ENCODE data around the gene CDK18. TPM values are rescaled to one million over a fixed set of nuclear protein-coding genes. Genes with fewer than 3 reads are reported as not detected.

CDK18 gene
- total and polyA plus RNA-seq, 9 of the 15 experiments (the other 6 are each of a cell fraction or from before 2014, with no cell fraction given): 0.05 to 0.69 (median 0.17) TPM; not detected in 2

DNA sequence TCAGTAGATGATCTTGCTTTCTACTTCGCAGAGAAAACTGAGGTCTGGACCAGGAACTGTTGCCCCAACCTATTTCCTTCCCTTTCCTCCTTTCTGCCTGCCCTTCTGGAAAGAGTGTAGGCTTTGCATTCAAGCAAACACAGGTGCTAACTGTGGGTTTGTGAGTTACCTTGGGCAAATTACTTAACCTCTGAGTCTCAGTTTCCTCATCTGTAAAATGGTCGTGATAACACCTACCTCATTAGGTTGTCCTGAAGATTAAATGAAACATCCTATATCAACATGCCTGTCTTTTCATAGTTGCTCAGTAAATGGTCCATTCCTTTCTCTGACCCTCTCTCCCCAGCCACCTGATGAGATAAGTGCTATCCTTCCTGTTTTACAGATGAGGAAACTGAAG, 39.1 kb upstream of the CDK18 start (continued):
- TF ChIP-seq, protein P1, sequence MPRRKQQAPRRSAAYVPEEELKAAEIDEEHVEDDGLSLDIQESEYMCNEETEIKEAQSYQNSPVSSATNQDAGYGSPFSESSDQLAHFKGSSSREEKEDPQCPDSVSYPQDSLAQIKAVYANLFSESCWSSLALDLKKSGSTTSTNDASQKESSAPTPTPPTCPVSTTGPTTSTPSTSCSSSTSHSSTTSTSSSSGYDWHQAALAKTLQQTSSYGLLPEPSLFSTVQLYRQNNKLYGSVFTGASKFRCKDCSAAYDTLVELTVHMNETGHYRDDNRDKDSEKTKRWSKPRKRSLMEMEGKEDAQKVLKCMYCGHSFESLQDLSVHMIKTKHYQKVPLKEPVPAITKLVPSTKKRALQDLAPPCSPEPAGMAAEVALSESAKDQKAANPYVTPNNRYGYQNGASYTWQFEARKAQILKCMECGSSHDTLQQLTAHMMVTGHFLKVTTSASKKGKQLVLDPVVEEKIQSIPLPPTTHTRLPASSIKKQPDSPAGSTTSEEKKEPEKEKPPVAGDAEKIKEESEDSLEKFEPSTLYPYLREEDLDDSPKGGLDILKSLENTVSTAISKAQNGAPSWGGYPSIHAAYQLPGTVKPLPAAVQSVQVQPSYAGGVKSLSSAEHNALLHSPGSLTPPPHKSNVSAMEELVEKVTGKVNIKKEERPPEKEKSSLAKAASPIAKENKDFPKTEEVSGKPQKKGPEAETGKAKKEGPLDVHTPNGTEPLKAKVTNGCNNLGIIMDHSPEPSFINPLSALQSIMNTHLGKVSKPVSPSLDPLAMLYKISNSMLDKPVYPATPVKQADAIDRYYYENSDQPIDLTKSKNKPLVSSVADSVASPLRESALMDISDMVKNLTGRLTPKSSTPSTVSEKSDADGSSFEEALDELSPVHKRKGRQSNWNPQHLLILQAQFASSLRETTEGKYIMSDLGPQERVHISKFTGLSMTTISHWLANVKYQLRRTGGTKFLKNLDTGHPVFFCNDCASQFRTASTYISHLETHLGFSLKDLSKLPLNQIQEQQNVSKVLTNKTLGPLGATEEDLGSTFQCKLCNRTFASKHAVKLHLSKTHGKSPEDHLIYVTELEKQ (CRISPR knock-in tag; IDR thresholded peaks at IDR 0.05): no peak
- TF ChIP-seq HNRNPUL1 (IDR thresholded peaks at IDR 0.05; ENCODE audit: low read length): no peak

DNA sequence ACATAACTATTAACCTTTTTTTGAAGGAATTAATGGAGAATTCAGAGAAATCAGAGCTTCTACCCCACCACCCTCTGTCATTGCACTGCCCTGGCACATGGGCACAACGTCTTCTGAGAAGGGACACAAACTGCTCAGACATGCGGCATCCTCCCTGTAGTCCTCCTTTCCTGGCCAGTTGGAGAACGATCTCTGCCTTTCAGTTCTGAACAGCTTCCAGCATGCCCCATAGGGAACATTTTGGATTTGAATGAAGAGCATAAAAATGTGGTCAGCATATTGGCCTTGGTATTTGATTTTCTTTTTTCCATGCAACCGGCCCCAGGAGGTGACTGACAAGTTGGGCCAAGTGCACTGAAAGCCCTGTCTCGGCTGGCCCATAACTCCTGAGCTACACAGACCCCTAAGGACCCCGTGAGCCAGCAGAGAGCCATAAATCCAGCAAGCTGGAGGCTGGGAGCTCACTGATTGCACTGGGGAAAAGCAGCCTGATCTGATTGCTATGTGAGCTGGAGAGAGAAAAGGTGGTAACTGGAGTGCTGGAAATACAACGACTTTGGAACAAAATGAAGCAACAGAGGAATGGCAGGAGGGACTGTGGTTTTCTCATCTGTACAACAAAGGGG, 37.8 kb upstream of the CDK18 start:
- no peak for FAIRE-seq
- no peak for TF ChIP-seq NR2C1 (IDR thresholded peaks at IDR 0.05)
- TF ChIP-seq NR2C1 (tag; IDR thresholded peaks at IDR 0.05): no peak
- TF ChIP-seq, protein P2, sequence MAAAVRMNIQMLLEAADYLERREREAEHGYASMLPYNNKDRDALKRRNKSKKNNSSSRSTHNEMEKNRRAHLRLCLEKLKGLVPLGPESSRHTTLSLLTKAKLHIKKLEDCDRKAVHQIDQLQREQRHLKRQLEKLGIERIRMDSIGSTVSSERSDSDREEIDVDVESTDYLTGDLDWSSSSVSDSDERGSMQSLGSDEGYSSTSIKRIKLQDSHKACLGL (CRISPR knock-in tag; IDR thresholded peaks at IDR 0.05; ENCODE audit: borderline replicate concordance, poor library complexity, severe bottlenecking): no peak
- no peak for TF ChIP-seq HSF4 (CRISPR knock-in tag; IDR thresholded peaks at IDR 0.05; ENCODE audit: borderline replicate concordance)
- TF ChIP-seq, protein P3, sequence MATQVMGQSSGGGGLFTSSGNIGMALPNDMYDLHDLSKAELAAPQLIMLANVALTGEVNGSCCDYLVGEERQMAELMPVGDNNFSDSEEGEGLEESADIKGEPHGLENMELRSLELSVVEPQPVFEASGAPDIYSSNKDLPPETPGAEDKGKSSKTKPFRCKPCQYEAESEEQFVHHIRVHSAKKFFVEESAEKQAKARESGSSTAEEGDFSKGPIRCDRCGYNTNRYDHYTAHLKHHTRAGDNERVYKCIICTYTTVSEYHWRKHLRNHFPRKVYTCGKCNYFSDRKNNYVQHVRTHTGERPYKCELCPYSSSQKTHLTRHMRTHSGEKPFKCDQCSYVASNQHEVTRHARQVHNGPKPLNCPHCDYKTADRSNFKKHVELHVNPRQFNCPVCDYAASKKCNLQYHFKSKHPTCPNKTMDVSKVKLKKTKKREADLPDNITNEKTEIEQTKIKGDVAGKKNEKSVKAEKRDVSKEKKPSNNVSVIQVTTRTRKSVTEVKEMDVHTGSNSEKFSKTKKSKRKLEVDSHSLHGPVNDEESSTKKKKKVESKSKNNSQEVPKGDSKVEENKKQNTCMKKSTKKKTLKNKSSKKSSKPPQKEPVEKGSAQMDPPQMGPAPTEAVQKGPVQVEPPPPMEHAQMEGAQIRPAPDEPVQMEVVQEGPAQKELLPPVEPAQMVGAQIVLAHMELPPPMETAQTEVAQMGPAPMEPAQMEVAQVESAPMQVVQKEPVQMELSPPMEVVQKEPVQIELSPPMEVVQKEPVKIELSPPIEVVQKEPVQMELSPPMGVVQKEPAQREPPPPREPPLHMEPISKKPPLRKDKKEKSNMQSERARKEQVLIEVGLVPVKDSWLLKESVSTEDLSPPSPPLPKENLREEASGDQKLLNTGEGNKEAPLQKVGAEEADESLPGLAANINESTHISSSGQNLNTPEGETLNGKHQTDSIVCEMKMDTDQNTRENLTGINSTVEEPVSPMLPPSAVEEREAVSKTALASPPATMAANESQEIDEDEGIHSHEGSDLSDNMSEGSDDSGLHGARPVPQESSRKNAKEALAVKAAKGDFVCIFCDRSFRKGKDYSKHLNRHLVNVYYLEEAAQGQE (IDR thresholded peaks at IDR 0.05; ENCODE audit: borderline replicate concordance): no peak
- TF ChIP-seq, protein P3 (CRISPR knock-in tag; IDR thresholded peaks at IDR 0.05; ENCODE audit: low read depth): no peak

More for the DNA sequence above, 37.8 kb upstream of the CDK18 start:
- no peak overlapping the region for H3K4me3 ChIP-seq
- no peaks in the 10 kb centered on the region for H3K79me2 ChIP-seq (ENCODE audit: control insufficient read depth, insufficient read depth, low read length)
- H4K20me1 ChIP-seq (replicated peaks; ENCODE audit: control insufficient read depth, insufficient read depth, low read length): 0 out of 2 replicates have a peak, but pooled peaks cover 4% of the 10 kb centered on the region
- POLR2A ChIA-PET: interaction anchor here (0.6 to 1.4 kb wide), 4 partner anchors 10 to 1428 kb away, joined by 3 to 4 read pairs (median 3); no protein-coding TSS in a partner anchor
- no peak for ATAC-seq
- intact Hi-C loops (cut with micrococcal nuclease) (no loop called here), in situ Hi-C loops (cut with MboI) (no loop called here)
- CTCF ChIA-PET (ENCODE audit: low intra/inter-chr PET ratio): no interaction called here
- no peak overlapping the region for H2AFZ ChIP-seq (ENCODE audit: low read depth, low read length)
- no peak overlapping the region for H3K4me2 ChIP-seq (ENCODE audit: insufficient read depth, low read length)
- H3K27ac ChIP-seq (ENCODE audit: extremely low read depth, low read depth, low read length): no peak overlapping the region
- DNase-seq (ENCODE audit: extremely low read depth in 1 of 4, low spot score in 3 of 4): no peak
- 0% methylated on average over 7 of the region's 7 CpGs for WGBS (ENCODE audit: insufficient coverage, low coverage, missing lambda C conversion rate)
- H3K36me3 ChIP-seq (ENCODE audit: control insufficient read depth, insufficient read depth, low read length): no peaks in the 10 kb centered on the region
- H3K9ac ChIP-seq (ENCODE audit: insufficient read depth in 1 of 2, low read depth in 2 of 2, low read length in 2 of 2): no peak overlapping the region
- peaks cover 39 to 55% of the 10 kb centered on the region in 2 experiments for H3K27me3 ChIP-seq (ENCODE audit: control insufficient read depth in 2 of 2, insufficient read depth in 2 of 2, low read length in 2 of 2)
- no peaks in the 10 kb centered on the region for H3K9me3 ChIP-seq (replicated peaks; ENCODE audit: control insufficient read depth, insufficient read depth, low read depth, low read length)
- H3K9me1 ChIP-seq (ENCODE audit: control insufficient read depth, insufficient read depth, low read length): no peaks in the 10 kb centered on the region
- BruUV-seq (replicated peaks): no TSS peak
- H3K4me1 ChIP-seq (replicated peaks in 1 of 2; ENCODE audit: control insufficient read depth in 2 of 2, insufficient read depth in 2 of 2, low read length in 2 of 2): no peaks in the 10 kb centered on the region
